H9 (cell line): ENCODE data around the gene TAF10. TPM values are rescaled to one million over a fixed set of nuclear protein-coding genes. Genes with fewer than 3 reads are reported as not detected.

Source experiments
- DNase-seq: peaks from one replicate; pipeline ENCODE4 v3.0.0-alpha.2; 2017
- H2AFZ ChIP-seq: one replicate; pipeline ENCODE4 v1.6.1; 2013; ENCODE audit warnings: mild to moderate bottlenecking, low read length, control low read depth, moderate library complexity
- H2AK5ac ChIP-seq: 2 replicates; pipeline ENCODE4 v1.6.1; 2013; ENCODE audit warnings: low read length, control low read depth, mixed read lengths; ENCODE audit not compliant: insufficient read length
- H2BK120ac ChIP-seq: one replicate; pipeline ENCODE4 v1.6.1; 2013; ENCODE audit warnings: low read depth, mild to moderate bottlenecking, low read length, control low read depth, inconsistent platforms; ENCODE audit not compliant: poor library complexity, severe bottlenecking
- H2BK12ac ChIP-seq: 2 replicates; pipeline ENCODE4 v1.6.1; 2013; ENCODE audit warnings: low read length, control low read depth, mixed read lengths, low read depth; ENCODE audit not compliant: insufficient read length
- H2BK15ac ChIP-seq: 2 replicates; pipeline ENCODE4 v1.6.1; 2013; ENCODE audit warnings: low read depth, low read length, control low read depth
- H2BK20ac ChIP-seq: one replicate; pipeline ENCODE4 v1.6.1; 2013; ENCODE audit warnings: low read depth, mild to moderate bottlenecking, low read length, control low read depth, inconsistent platforms; ENCODE audit not compliant: poor library complexity, severe bottlenecking
- H2BK5ac ChIP-seq: 2 replicates; pipeline ENCODE4 v1.6.1; 2013; ENCODE audit warnings: low read length, control low read depth, mixed read lengths; ENCODE audit not compliant: insufficient read length
- H3K14ac ChIP-seq: 2 replicates; pipeline ENCODE4 v1.6.1; 2013; ENCODE audit warnings: low read length, control low read depth; ENCODE audit not compliant: insufficient read depth
- H3K18ac ChIP-seq: 2 replicates; pipeline ENCODE4 v1.6.1; 2013; ENCODE audit warnings: low read depth, mild to moderate bottlenecking, mixed read lengths, low read length, control low read depth; ENCODE audit not compliant: insufficient read length
- H3K23ac ChIP-seq: 2 replicates; pipeline ENCODE4 v1.6.1; 2013; ENCODE audit warnings: low read length, control low read depth, mixed read lengths, low read depth; ENCODE audit not compliant: insufficient read length
- H3K23me2 ChIP-seq: 2 replicates; pipeline ENCODE4 v1.6.1; 2013; ENCODE audit warnings: low read depth, mild to moderate bottlenecking, mixed read lengths, low read length, control low read depth; ENCODE audit not compliant: insufficient read length, poor library complexity, severe bottlenecking
- H3K27ac ChIP-seq: 2 replicates; pipeline ENCODE4 v1.5.1; 2013; ENCODE audit warnings: low read length, control low read depth, mixed read lengths, low read depth; ENCODE audit not compliant: insufficient read length
- H3K27me3 ChIP-seq: 2 replicates; pipeline ENCODE4 v1.6.1; 2013; ENCODE audit warnings: low read length, control low read depth, inconsistent platforms; ENCODE audit not compliant: insufficient read depth
- H3K4ac ChIP-seq: 2 replicates; pipeline ENCODE4 v1.6.1; 2013; ENCODE audit warnings: low read depth, mild to moderate bottlenecking, control low read depth, inconsistent platforms, low read length, moderate library complexity
- H3K4me1 ChIP-seq: 2 replicates; pipeline ENCODE4 v1.6.1; 2013; ENCODE audit warnings: low read length, control low read depth, inconsistent platforms; ENCODE audit not compliant: insufficient read depth
- H3K4me2 ChIP-seq: 2 replicates; pipeline ENCODE4 v1.6.1; 2013; ENCODE audit warnings: low read length, control low read depth, mixed read lengths; ENCODE audit not compliant: insufficient read length, insufficient read depth
- H3K56ac ChIP-seq: 2 replicates; pipeline ENCODE4 v1.6.1; 2013; ENCODE audit warnings: low read depth, mild to moderate bottlenecking, mixed read lengths, low read length, control low read depth; ENCODE audit not compliant: insufficient read length
- H3K79me1 ChIP-seq: 2 replicates; pipeline ENCODE4 v1.6.1; 2013; ENCODE audit warnings: low read depth, mild to moderate bottlenecking, moderate library complexity, low read length, control low read depth, inconsistent platforms; ENCODE audit not compliant: insufficient read depth, poor library complexity, severe bottlenecking
- H3K79me2 ChIP-seq: 2 replicates; pipeline ENCODE4 v1.6.1; 2013; ENCODE audit warnings: low read length, control low read depth, inconsistent platforms; ENCODE audit not compliant: insufficient read depth
- H3K9ac ChIP-seq: 2 replicates; pipeline ENCODE4 v1.6.1; 2013; ENCODE audit warnings: low read length, control low read depth, mixed read lengths; ENCODE audit not compliant: insufficient read length; ENCODE audit errors: extremely low read depth
- H3K9me3 ChIP-seq: one replicate; pipeline ENCODE4 v1.6.1; 2013; ENCODE audit warnings: low read depth, low read length, inconsistent platforms; ENCODE audit not compliant: control insufficient read depth
- H3T11ph ChIP-seq: one replicate; pipeline ENCODE4 v1.6.1; 2013; ENCODE audit warnings: mild to moderate bottlenecking, low read length, control low read depth, inconsistent platforms
- H4K20me1 ChIP-seq: one replicate; pipeline ENCODE4 v1.6.1; 2013; ENCODE audit not compliant: control insufficient read depth, insufficient read length, insufficient read depth
- H4K5ac ChIP-seq: 2 replicates; pipeline ENCODE4 v1.6.1; 2013; ENCODE audit warnings: low read depth, mild to moderate bottlenecking, mixed read lengths, low read length, control low read depth; ENCODE audit not compliant: insufficient read length
- H4K8ac ChIP-seq: replicated peaks from 2 replicates; pipeline ENCODE4 v1.6.1; 2013; ENCODE audit warnings: low read length, control low read depth, mixed read lengths, low read depth; ENCODE audit not compliant: insufficient read length
- H4K91ac ChIP-seq: 2 replicates; pipeline ENCODE4 v1.6.1; 2013; ENCODE audit warnings: low read depth, mild to moderate bottlenecking, moderate library complexity, mixed read lengths, low read length, control low read depth; ENCODE audit not compliant: insufficient read length
- H3K27ac Mint-ChIP-seq, 3 experiments: 2 replicates in 2 of 3; 3 replicates in 1 of 3; pipeline ENCODE4 v1.8.0; 2020 to 2021; ENCODE audit warnings: mixed read lengths in 3 of 3, mild to moderate bottlenecking in 1 of 3, moderate library complexity in 1 of 3
- H3K27me3 Mint-ChIP-seq: 2 replicates; pipeline ENCODE4 v1.8.0; 2021; ENCODE audit warnings: low read depth, mild to moderate bottlenecking, moderate library complexity, mixed read lengths
- H3K36me3 Mint-ChIP-seq, 3 experiments: 2 replicates in 2 of 3; 3 replicates in 1 of 3; pipeline ENCODE4 v1.8.0; 2020 to 2021; ENCODE audit warnings: low read depth in 3 of 3, mixed read lengths in 3 of 3; ENCODE audit not compliant: insufficient read depth in 1 of 3
- H3K4me1 Mint-ChIP-seq, 2 experiments: 2 replicates each; pipeline ENCODE4 v1.8.0; 2020; ENCODE audit warnings: mixed read lengths in 2 of 2
- H3K4me3 Mint-ChIP-seq, 2 experiments: 2 replicates in 1 of 2; 3 replicates in 1 of 2; pipeline ENCODE4 v1.8.0; 2020 to 2021; ENCODE audit warnings: mild to moderate bottlenecking in 2 of 2, mixed read lengths in 2 of 2, moderate library complexity in 1 of 2
- H3K9me3 Mint-ChIP-seq, 2 experiments: 2 replicates in 1 of 2; 3 replicates in 1 of 2; pipeline ENCODE4 v1.8.0; 2020; ENCODE audit warnings: mild to moderate bottlenecking in 2 of 2, mixed read lengths in 2 of 2, moderate library complexity in 1 of 2
- CTCF ChIP-seq: fragments of 200-600 bp; sonication (generic); conservative IDR thresholded peaks from 3 replicates; pipeline ENCODE4 v1.8.0; 2021; ENCODE audit warnings: antibody characterized with exemption, mild to moderate bottlenecking
- WGBS: extraction: QIAGEN DNeasy Blood & Tissue Kit; methylation state at CpG from one replicate; pipeline ENCODE4 v1.1.7; 2013; ENCODE audit warnings: missing lambda C conversion rate, low lambda C conversion rate, mixed read lengths; ENCODE audit not compliant: insufficient read length; ENCODE audit errors: extremely low coverage; 5-methylcytosine and 5-hydroxymethylcytosine counted together
- total RNA-seq: library from RNA; stranded (reverse); gene quantifications from 2 replicates; pipeline ENCODE4 v1.2.1, GENCODE V29; 2021

Gene TAF10
- total RNA-seq, 1 experiment from 2014 or later, result 198 TPM

DNA sequence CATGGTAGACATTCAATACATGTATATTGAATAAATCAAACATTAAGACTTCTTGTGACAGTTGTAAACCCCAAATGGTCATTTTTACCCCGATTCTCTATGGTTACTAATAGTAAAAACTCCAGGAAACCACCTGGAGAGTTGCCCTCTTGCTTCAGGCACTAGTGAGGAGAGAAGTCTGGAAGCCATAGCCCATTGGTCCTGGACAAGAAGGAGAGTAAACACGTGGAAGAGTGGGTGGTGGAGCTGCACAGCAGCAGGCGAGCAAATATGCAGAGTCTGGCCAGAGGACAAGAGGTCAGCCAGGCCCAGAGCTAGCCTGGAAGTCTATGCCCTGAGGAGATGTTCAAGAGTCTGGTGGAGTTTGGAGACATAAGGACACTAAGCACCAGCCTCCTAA is 25.9 kb upstream of the TAF10 start:
- no peaks in the 10 kb centered on the region for H3K9me3 Mint-ChIP-seq
- Histone ChIP-seq H3K23ac (no peak overlapping the region), H3K18ac (no peak overlapping the region), H2AK5ac (no peak overlapping the region), H3T11ph (no peak overlapping the region), H4K8ac (no peak overlapping the region), H3K79me1 (no peaks in the 10 kb centered on the region), H2AFZ (no peak overlapping the region), H3K4ac (no peak overlapping the region), H3K27me3 (no peaks in the 10 kb centered on the region), H3K56ac (no peak overlapping the region), H4K91ac (no peak overlapping the region), H2BK120ac (no peak overlapping the region), H3K79me2 (no peaks in the 10 kb centered on the region), H3K27ac (no peak overlapping the region), H2BK15ac (no peak overlapping the region), H4K20me1 (no peaks in the 10 kb centered on the region), H3K4me2 (no peak overlapping the region), H2BK20ac (no peak overlapping the region), H3K9me3 (no peaks in the 10 kb centered on the region), H2BK12ac (no peak overlapping the region), H3K4me1 (no peaks in the 10 kb centered on the region), H3K9ac (no peak overlapping the region), H4K5ac (no peak overlapping the region), H3K23me2 (no peaks in the 10 kb centered on the region), H2BK5ac (no peak overlapping the region), H3K14ac (no peak overlapping the region)
- no peak overlapping the region for H3K27ac Mint-ChIP-seq
- peaks cover 5% of the 10 kb centered on the region for H3K27me3 Mint-ChIP-seq
- H3K36me3 Mint-ChIP-seq, result no peaks in the 10 kb centered on the region; a peak in 1 of 7 replicates
- no peak for TF ChIP-seq CTCF
- DNase-seq, result no peak
- H3K4me3 Mint-ChIP-seq, result no peak overlapping the region
- no CpG with 5 or more reads among the region's 3 CpGs for WGBS
- no peaks in the 10 kb centered on the region for H3K4me1 Mint-ChIP-seq
